ENCODE results near the gene SPRED2.

The SPRED2 gene

GRCh38 chr2:65438137-65438899 is 5.9 kb upstream of the SPRED2 start:
- DNase-seq, result no peak

GRCh38 chr2:65437392-65438135 is 5.2 kb upstream of the SPRED2 start:
- no peak for DNase-seq

- DNase-seq, result peak; percentile 51
Measured at GRCh38 chr2:65436824-65437221, 4.4 kb upstream of the SPRED2 start.

- peak; percentile 91 for DNase-seq
Measured at GRCh38 chr2:65436169-65436823, 3.9 kb upstream of the SPRED2 start.

GRCh38 chr2:65435625-65436168 is 3.3 kb upstream of the SPRED2 start:
- peak; percentile 52 for DNase-seq

GRCh38 chr2:65434592-65435241 is 2.3 kb upstream of the SPRED2 start:
- DNase-seq, result no peak

- DNase-seq, result no peak
Measured at GRCh38 chr2:65431421-65432226, 775 bp downstream of the SPRED2 start.

GRCh38 chr2:65430603-65431420 is 1.6 kb downstream of the SPRED2 start:
- DNase-seq, result peak; percentile 31

GRCh38 chr2:65429786-65430602 is 2.4 kb downstream of the SPRED2 start:
- DNase-seq, result no peak

GRCh38 chr2:65427532-65427931 is 4.9 kb downstream of the SPRED2 start:
- DNase-seq, result no peak

- DNase-seq, result no peak
Measured at GRCh38 chr2:65425276-65425675, 7.1 kb downstream of the SPRED2 start.

- no peak for DNase-seq
Measured at GRCh38 chr2:65424391-65424790, 8.0 kb downstream of the SPRED2 start.

GRCh38 chr2:65421432-65421748 is 11.0 kb downstream of the SPRED2 start:
- no peak for DNase-seq

- no peak for DNase-seq
Measured at GRCh38 chr2:65420712-65421431, 11.5 kb downstream of the SPRED2 start.

GRCh38 chr2:65417509-65418085 is 14.8 kb downstream of the SPRED2 start:
- DNase-seq, result no peak

- DNase-seq, result no peak
Measured at GRCh38 chr2:65416945-65417344, 15.5 kb downstream of the SPRED2 start.

- DNase-seq, result no peak
Measured at GRCh38 chr2:65416321-65416720, 16.1 kb downstream of the SPRED2 start.

GRCh38 chr2:65415091-65415490 is 17.3 kb downstream of the SPRED2 start:
- DNase-seq, result no peak

- no peak for DNase-seq
Measured at GRCh38 chr2:65413610-65414009, 18.8 kb downstream of the SPRED2 start.
